Measurements from ENCODE around the gene GYS2.
"Not testable (repeated sequence)": the region's sequence is repeated elsewhere in the genome, so short reads cannot be mapped to it uniquely, and the experiment has no call there.

Gene GYS2

DNA sequence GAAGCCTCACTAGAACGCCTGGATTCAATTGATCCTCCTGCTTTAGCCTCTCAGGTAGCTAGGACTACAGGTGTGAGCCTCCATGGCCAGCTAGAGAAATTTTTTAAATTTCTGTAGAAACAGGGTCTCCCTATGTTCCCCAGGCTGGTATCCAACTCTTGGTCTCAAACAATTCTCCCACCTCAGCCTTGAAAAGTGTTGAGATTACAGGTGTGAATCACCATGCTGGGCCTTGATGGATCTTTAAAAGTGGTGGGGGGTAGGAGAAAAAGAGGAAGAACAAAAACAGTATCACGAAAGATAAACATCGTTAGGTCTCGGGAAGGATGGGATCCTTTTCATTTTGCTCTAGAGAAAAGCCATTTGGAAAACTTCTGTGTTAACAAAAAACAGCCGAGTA is 4.5 kb downstream of the GYS2 start:
- no peak for DNase-seq

DNA sequence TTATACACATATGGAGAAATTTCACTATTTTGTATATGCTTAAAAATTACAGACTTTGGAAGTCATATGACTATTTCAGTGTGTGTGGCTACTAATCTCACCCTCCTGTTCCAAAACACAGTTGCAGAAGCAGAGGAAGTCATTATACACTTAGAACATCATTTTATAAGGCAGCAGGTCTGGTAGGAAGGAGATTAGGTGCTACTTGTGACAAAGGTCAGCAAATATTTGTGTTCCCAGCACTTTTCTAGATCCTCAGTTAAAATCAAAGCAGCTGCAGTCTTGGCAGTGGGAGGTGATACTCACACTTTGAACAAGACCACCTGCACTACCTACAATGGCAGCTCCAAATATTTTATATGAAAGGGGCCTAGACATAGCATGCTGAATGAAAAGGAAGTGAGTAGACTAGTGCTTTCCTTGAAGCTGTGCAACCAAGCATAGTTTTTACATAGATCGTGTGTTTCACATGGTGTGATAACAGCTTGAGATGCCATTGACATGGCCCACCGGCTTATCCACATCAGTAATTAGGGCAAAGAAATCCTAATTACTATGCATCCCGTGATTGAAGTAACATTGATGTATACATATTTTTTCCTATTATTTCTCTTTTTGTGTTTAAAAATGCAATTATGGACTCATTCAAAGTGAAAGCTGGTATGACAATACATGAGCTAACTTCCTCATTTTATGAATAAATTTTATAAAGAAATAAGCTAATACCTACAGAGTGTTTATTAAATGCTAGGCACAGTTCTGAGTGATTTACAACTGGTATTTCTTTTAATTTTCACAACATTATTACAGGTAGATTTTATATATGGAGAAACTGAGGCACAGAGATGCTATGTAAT is 5.3 kb downstream of the GYS2 start:
- no peak for DNase-seq

DNA sequence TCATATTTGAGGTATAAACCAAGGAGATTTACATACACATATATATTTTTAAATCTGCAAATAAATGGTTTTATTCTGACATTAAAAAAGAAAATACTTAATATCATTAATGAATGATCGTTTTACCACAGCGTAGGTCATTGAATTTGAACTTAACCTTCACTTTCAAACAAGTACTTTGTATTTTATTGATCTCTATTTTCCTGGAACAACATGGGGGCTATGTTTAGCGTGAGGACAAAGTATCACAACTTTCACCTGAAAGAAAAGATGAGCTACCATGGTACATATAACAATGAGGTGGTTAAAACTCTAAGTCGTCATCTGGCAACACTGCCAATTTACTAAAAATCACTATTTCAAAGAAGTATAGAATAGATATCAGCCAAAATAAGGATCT is 6.0 kb downstream of the GYS2 start:
- no peak for DNase-seq

DNA sequence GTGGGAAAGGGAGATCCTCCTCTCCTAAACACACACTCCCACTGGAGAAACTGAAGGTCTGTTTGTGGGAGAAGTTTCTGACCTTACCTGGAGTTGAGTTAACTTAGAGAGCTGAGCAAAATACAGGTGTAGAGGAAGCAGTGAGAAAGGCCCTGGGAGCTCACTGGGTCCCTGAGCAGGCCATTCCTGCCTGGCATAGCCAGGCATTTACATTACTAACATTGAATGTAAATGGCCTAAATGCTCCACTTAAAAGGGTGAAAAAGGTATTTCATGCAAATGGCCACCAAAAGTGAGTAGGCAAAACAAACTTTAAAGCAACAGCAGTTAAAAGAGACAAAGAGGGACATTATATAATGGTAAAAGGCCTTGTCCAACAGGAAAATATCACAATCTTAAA is 9.3 kb downstream of the GYS2 start:
- not testable (repeated sequence) for DNase-seq

DNA sequence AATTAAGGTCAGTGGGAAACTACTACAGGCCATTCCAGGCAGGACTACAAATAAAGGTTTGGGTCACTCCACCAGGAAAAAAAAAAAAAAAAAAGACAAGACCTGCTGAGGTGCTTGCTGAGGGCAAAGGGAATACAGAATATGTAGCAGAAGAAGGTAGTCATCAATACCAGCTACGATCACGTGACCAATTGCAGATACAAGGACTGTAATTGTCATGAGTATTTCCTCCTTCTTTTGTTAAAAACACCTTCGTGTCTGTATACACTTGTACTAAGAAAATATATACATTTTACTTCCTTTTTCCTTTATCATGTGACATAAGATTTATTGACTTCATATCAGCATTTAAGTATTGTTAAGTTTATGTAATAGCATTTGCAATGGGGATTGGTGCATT is 19.2 kb downstream of the GYS2 start:
- no peak for DNase-seq

DNA sequence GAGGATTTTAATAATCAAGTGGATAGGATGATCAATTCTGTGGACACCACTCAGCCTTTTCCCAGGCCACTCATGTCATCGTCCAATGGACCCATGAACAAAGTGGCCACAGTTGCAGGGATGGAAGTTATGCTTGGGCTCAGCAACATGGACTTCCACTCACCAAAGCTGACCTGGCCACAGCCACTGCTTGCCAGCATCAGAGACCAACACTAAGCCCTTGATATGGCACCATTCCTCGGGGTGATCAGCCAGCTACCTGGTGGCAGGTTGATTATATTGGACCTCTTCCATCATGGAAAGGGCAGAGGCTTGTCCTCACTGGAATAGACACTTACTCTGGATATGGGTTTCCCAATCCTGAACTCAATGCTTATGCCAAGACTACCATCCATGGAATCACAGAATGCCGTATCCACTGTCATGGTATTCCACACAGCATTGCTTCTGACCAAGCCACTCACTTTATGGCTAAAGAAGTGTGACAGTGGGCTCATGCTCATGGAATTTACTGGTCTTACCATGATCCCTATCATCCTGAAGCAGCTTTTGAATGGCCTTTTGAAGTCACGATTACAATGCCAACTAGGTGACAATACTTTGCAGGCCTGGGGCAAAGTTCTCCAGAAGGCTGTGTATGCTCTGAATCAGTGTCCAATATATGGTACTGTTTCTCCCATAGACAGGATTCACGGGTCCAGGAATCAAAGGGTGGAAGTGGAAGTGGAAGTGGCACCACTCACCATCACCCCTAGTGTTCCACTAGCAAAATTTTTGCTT is 20.1 kb downstream of the GYS2 start:
- not testable (repeated sequence) for DNase-seq

DNA sequence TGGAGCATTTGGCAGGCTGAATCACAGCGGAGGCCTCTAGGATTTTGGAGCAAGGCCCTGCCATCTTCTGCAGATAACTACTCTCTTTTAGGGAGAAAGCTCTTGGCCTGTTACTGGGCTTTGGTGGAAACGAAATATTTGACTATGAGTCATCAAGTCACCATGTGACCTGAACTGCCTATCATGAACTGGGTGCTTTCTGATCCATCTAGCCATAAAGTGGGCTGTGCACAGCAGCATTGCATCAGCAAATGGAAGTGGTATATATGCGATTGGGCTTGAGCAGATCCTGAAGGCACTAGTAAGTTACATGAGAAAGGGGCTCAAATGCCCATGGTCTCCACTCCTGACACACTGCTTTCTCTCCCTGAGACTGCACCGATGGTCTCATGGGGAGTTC is 21.1 kb downstream of the GYS2 start:
- no peak for DNase-seq

DNA sequence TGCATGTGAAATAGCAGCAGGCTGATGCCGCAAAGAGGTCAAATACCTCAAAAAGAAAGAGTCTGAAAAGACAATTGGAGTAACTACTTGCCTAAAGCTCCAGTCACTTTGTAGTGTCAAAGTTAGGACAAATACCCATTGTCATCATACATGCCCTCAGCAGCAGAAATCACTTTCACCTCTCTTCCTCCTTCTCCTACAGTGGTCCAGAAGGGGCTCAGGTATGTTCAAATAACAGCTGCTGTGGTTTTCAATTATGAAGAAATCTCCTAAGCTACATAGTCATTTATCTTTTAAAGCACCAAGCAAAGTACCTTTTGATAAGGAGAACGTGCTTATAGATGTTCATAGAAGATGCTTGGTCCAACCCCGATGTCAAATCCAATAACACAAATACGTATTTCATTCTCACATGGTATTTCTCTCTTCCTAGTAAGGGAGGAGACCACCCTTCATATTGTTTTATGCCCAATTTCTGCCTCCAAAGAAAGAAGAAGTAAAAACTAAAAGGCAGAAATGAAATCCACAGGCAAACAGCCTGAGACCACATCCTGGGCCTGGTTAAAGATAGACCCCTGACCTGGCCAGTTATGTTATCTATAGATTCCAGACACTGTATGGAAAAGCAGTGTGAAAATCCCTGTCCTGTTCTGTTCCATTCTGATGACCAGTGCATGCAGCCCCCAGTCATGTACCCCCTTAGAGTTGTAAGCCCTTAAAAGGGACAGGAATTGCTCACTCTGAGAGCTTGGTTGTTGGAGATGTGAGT is 23.7 kb downstream of the GYS2 start:
- DNase-seq, result no peak

DNA sequence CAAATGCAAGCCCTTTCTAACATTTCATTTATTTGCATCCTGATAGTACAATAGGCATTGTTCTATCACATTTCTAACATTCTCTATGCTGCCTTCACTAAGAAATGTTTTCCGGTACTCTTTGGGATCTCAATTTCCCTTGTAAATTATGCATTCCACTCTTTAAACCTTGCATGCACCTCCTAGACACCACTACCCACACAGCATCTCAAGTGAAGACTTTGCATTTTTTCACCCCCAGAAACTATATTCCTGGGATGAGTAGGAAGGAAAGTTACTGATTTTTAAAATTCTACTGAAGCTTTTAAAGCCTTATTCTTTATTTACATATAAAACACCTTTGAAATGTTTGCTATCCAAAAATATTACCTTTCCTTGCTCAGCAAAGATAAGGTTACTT is 27.1 kb downstream of the GYS2 start:
- no peak for DNase-seq

DNA sequence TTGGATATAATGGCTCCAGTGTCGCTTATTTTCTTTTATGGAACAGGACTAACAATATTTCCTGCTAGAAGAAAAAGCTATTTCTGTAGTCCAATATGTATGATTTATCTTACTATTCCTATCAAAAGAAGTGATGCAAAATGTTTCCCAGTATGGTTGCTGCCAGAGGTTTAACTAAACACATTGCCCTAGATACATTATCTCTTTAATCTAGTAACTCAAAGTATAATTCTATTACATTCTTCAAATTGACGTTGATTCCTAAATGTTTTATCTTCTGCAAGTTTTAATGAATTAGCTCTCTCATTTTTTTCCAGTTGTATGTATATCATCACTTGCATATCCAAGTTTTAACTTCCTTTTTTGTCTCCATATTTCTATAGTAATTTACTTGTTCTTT is 28.2 kb downstream of the GYS2 start:
- no peak for DNase-seq

DNA sequence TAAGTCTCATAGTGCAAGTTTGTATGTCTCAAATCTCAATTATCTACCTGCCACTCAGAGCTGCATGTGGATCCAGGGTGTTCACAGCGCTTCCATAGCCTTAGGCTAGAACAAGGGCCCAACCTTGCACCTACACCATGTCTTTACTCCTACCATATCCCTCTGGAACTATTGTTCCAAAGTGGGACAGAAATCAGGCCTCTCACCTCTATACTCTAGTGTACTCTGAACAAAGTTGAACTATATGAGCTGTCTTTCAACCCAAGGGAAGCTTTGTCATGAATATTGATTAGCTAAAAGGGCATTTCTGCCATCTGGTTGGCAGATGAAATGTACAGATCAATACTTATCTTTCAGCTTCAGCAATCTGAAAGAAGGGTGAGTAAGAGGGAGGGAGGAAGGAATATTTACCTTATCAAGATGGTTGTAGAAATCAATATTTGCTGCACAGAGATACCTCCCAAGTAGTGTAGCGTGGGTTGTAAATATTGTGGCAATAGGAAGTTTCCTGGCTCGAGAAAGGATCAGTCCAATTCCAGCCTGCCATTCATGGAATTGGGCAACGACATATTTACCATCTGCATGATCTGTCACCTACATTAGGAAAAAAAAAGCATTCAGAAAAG is 30.8 kb downstream of the GYS2 start:
- no peak for DNase-seq

DNA sequence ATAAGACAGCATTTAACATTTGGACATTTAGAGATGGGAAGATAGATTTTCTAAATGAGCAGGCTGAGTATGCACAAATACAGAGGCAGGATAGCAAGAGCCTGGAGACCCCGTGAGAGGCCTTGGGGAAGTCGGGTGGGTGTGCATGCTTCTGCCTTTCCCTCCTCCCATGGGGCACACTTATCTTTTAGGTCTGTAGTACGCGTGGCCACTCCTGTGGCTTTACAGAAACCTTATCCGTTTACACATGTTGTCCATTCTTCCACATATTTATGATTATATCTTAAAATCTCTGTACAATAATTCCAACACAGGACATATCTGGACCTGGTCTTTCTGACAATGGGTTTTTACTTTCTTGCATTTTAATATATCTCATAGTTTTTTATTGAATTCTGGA is 33.6 kb downstream of the GYS2 start:
- no peak for DNase-seq

DNA sequence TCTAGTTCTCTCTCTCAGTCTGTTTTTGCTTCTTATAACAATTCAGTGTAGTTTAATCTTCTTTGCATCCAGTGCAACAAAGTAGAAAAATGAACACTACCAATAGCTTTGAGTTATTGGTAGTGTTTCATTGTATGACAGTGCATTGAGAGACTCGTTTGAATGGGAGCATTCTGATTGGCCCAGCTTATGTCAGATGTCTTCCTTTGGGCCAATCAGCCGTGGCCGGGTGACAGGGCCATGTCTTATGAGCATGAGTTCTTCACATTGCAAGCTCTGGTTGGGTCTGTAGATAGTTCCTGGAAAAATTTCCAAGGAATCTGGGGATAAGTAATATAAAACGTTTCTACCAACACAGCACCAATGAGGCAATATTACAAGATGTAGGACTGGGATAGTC is 36.5 kb downstream of the GYS2 start:
- no peak for DNase-seq

DNA sequence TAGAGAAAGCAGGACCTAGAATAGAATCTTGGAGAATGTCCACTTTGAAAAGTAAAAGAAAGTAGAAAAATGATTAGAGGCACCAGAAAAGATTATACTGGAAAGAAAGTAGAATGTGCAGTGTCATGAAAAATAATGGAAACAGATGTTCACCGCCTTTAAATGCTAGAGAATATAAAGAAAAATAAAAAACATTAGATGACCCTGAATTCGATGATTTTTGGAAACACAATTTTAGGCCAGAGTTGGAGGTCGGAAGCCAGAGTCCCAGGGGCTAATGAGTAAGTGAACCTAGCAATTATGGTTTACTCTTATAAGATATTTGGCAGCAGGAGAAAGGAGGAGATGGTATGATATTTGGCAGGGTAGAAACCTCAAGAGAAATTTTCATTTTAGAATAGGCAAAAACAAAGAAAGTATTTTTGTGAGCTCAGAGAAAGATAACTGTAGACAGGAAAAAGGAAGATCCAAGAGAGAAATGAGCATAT is 37.7 kb downstream of the GYS2 start:
- DNase-seq, result no peak

DNA sequence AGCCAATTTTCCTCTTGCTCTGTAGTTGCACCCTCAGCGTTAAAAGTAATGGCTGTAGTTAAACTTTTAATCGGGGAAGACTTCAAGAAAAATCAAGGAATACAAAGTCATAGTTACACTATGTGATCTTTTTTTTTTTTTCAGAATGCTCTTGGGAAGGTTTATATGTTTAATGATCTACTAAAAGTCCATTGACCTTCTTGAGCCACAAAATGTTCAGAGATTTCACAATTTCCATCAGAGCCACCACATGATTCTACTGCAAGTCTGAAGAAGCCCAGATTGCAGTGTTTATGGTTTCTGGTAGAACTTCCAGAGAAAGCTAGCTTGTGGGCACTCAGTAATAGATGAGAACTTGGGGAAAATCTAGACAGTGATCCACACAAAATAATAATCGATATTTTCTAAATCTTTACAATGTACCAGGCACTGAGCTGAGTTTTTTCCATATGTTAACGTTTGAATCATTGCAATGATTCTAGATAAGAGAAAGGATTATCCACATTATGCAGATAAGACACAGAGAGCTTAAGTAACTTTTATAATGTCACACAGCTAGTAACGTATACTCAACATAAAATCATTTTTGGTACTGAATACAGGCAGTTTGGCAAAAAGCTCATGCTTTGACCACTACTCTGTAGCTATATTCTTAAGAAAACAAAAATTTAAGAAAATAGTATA is 38.3 kb downstream of the GYS2 start:
- DNase-seq, result no peak

DNA sequence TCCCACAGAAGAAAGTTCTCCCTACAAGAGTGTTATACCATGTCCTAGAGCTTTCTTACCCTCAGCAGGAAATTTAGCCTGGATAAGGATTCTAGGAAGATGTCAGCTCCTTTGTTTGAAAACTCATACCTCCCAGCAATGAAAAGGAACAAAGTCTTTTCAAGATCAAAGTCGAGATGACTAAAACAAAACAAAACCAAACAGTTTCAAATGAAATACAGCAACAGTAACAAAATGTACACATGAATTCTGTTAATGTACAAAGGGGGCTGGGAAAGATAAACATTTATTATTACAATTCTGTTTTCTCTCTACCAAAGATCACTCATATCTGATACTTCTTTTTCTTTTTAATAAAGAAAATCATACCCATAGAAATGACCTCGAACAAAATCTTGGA is 41.8 kb downstream of the GYS2 start:
- no peak for DNase-seq

DNA sequence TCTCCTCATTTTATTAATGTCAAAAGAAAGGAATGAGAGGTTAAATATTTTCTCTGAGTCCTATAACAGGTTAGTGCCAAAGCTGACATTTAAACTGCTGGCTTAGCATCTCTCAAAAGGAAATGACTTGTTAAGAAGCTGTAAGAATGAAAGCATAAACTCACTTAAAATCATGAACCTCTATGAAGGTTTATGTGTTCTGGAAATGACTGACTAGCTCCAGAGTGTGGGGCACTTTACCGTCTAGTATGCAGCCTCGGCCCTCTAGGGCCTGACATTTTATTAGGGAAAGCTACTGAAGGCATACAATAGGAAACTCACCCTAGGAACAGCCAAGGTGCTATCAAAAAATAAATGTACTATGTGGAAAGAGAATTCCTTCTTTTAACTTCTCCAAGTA is 43.5 kb downstream of the GYS2 start:
- no peak for DNase-seq

DNA sequence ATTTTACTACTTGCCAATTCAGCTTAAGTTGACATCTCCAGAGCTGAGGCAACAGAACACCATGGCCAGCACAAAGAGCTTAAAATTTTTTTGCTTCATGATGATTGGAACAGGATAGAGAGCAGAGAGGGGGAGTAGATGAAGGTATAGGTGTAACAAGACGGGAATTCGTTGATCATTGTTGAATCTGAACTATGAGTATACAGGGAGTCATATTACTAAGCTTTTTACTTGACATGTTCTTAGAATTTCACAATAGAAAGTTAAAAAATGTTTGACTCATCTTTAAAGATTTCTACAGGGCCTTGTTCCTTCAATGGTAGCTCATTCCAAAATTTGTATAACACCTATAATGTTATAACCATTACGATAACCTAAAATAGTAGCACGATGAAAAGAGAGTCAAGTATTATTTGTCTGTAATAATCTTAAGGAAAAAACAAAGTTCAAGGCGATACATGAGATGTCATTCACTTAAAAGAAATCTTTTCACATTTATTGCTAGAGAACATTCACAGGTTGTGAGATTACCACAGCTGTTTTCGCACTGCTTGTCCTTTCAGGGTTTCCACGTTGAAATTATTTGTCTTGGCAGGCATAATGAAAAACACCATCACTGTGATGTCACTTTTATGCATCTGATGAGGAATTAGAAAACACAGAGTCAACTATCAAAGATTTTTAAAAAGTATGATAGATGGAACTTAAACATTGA is 44.6 kb downstream of the GYS2 start:
- DNase-seq, result no peak

DNA sequence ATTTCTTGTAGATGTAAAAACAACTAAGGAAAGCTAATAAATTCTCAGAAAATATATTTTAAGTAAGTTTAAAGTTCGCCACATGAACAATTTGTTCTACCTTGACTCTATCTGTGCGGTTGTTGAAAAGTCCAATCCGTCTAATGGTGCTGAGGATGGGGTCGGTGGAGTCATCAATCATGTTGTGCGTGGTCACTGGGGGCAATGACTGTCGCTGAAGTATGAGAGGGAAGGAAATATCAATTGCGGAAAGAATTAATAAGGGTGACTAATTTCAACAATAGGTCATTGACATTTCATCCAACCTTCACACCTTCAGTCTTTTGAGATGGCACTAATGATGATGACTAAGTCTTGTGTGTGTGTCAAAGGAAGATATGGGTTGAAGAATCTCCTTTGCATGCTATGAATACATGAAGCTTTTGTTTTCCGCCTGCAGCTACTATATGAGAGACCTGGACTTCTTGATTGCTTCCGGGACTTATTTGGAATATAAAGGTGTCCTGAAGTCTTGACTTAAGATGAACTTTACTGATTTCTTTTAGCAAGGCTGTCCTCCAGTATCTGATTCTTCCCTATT is 46.5 kb downstream of the GYS2 start:
- no peak for DNase-seq

DNA sequence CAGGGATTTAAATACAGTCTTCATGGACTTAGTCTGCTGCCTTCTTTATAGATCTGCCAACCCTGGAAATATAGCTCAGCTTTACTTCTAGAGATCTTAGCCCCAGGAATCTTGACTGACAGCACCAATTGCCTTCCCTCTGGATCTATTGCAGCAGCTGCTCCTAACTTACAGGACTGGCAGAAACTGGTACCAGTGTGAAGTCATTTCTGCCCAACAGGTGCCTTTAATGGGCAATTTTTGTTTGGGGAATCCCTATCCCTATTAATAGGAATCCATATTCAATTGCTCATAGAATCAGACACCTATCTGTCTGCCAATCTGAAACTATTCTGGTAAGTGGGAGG is 51.3 kb downstream of the GYS2 start:
- DNase-seq, result no peak

DNA sequence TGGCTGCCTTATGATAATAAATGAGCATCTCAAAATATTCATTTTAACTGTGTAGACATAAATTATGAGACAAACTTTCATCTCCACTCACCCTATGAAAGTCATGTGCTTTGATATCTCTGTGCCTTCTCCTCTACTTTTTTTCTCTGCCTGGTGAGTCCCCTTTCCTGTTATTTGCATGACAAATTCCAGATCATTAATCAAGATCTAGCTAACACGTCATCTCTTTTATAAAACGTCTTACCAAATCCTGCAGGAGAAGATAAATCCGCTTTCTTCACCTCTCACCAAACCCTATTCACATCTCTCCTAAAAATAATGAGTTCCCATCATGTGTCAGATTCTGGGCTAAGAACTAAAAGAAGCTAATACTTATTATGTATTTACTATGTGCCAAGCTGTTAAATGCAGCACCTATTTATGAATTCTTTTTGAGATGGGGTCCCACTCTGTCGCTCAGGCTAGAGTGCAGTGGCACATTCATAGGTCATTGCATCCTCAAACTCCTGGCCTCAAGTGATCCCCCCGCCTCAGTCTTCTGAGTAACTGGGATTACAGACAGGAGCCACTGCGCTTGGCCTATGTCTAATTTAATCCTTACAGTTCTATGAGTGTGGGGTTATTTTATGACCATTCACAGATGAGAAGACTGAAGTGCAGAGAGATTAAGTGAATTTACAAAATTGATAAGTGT is 51.9 kb downstream of the GYS2 start:
- no peak for DNase-seq
